Subcutaneous abdominal adipose tissue (tissue), 5 donors: ENCODE measurements around the gene TPSD1.
"Not testable (repeated sequence)": the region's sequence is repeated elsewhere in the genome, so short reads cannot be mapped to it uniquely, and the experiment has no call there.

Experiments used
- H3K27ac ChIP-seq: one replicate; pipeline ENCODE4 v1.7.0; 2013; ENCODE audit warnings: low read depth, mild to moderate bottlenecking, inconsistent platforms, low read length, moderate library complexity
- H3K27me3 ChIP-seq, 5 donors: one replicate each; pipeline ENCODE4 v1.7.0; 2013; ENCODE audit warnings: low read length in 5 of 5, inconsistent platforms in 1 of 5; ENCODE audit not compliant: control insufficient read depth in 5 of 5, insufficient read depth in 4 of 5
- H3K36me3 ChIP-seq, 5 donors: one replicate each; pipeline ENCODE4 v1.7.0; 2013; ENCODE audit warnings: low read length in 5 of 5; ENCODE audit not compliant: control insufficient read depth in 5 of 5, insufficient read depth in 5 of 5
- H3K4me1 ChIP-seq, 5 donors: one replicate each; pipeline ENCODE4 v1.7.0; 2013; ENCODE audit warnings: low read length in 5 of 5, mild to moderate bottlenecking in 3 of 5, moderate library complexity in 1 of 5; ENCODE audit not compliant: control insufficient read depth in 5 of 5, insufficient read depth in 5 of 5
- H3K4me3 ChIP-seq, 5 donors: one replicate each; pipeline ENCODE4 v1.7.0; 2013; ENCODE audit warnings: low read length in 5 of 5, low read depth in 1 of 5
- H3K9ac ChIP-seq, 5 donors: one replicate each; pipeline ENCODE4 v1.7.0; 2013; ENCODE audit warnings: low read length in 5 of 5, mild to moderate bottlenecking in 4 of 5, moderate library complexity in 3 of 5
- H3K9me3 ChIP-seq, 5 donors: one replicate each; pipeline ENCODE4 v1.7.0; 2013; ENCODE audit warnings: low read length in 5 of 5; ENCODE audit not compliant: control insufficient read depth in 5 of 5
- donor health status: healthy.
- donor health status: healthy.
- donor health status: healthy.
- donor health status: healthy.
- donor health status: healthy.

Gene TPSD1

DNA sequence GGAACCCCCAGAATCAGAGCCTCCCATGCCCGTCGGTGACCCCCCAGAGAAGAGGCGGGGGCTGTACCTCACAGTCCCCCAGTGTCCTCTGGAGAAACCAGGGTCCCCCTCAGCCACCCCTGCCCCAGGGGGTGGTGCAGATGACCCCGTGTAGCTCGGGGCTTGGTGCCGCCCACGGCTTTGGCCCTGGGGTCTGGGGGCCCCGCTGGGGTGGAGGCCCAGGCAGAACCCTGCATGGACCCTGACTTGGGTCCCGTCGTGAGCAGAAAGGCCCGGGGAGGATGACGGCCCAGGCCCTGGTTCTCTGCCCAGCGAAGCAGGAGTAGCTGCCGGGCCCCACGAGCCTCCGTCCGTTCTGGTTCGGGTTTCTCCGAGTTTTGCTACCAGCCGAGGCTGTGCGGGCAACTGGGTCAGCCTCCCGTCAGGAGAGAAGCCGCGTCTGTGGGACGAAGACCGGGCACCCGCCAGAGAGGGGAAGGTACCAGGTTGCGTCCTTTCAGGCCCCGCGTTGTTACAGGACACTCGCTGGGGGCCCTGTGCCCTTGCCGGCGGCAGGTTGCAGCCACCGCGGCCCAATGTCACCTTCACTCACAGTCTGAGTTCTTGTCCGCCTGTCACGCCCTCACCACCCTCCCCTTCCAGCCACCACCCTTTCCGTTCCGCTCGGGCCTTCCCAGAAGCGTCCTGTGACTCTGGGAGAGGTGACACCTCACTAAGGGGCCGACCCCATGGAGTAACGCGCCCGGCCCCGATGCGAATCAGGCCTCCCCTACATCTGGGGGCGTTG lies 34.8 kb upstream of the TPSD1 start:
- no peaks in the 10 kb centered on the region for H3K9me3 ChIP-seq
- no peaks in the 10 kb centered on the region for H3K4me1 ChIP-seq
- no peak overlapping the region for H3K9ac ChIP-seq
- H3K36me3 ChIP-seq = no peaks in the 10 kb centered on the region
- H3K4me3 ChIP-seq = no peak overlapping the region
- H3K27me3 ChIP-seq = peaks cover 0 to 18% (median 7%) of the 10 kb centered on the region in 5 donors
- H3K27ac ChIP-seq = no peak overlapping the region

DNA sequence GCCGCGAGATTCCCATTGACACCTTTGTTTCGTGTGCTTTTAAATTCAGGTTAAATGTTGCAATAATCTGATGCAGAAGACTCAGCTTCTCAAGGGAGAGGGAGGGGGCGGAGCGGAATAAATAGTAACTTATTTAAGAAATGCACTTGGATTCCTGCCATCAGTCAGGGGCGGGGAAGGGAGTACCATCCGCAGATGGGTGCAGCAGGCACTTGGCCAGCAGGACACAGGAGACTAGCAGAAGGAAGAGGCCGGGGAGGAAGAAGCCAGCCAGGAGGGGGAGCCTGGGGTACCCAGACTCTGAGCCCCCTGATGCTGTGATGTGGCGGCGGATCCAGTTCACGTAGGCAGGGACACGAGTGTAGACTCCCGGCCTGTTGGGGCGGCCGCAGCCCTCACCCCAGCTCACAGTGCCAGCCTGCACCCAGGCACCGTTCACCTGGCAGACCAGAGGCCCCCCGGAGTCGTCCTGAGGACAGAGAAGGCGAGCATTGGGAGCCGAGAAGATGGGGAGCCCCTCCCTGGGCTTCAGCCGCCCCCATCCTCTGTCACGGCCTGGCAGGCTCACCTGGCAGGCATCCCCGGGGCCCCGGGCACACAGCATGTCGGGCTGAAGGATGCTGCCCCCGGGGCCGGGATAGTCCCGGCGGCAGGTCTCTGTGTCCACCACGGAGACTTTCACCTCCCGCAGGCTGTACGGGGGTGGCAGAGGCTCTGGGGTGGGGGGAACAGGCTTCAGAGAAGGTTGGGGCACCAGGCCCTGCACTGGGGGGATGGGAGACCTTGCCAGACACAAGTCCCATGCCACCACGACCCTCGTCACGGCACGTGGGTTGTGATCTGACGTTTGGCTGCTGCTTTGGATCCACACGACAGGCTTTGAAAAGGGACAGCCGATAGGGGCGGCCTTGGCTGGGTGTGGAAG lies 34.0 kb upstream of the TPSD1 start:
- H3K4me3 ChIP-seq = no peak overlapping the region
- H3K9ac ChIP-seq = no peak overlapping the region
- no peaks in the 10 kb centered on the region for H3K4me1 ChIP-seq
- no peak overlapping the region for H3K27ac ChIP-seq
- no peaks in the 10 kb centered on the region for H3K9me3 ChIP-seq
- peaks cover 0 to 18% (median 7%) of the 10 kb centered on the region in 5 donors for H3K27me3 ChIP-seq
- H3K36me3 ChIP-seq = no peaks in the 10 kb centered on the region

DNA sequence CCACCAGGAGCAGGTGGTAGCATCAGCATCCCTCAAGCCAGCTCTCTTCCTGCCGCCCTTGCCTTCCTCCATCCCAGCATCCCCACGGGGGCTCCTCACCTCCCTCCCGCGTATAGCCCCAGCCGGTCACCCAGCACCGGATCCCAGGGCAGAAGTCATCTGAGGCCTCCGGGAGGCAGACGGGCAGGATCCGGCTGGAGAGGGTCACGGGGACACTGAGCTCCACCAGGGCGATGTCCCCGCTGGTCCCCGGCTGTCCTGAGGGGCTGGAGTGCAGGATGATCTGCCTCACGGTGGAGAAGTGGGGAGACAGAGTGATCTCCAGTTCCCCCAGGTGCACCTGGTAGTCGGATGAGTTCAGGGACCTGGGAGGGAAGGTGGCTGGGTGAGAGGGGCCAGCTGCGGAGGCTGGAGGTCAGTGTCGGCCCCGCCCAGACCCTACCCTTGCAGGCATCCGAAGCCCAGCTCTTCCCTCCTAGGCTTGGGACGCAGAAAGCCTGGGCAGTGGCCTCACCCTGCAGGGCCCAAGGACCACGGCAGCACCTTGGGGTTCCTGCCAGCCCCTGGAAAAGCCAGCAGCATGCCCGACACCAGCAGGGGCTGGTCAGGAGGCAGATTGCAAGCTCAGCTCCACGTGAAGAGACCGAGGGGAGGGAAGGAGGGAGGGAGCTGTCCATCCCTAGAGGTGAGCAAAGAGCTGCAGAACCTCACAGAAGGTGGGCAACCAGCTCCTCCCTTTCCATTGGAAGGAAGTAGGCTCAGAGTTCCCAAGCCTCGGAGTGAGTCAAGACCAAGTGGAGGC lies 33.1 kb upstream of the TPSD1 start:
- no peaks in the 10 kb centered on the region for H3K9me3 ChIP-seq
- no peak overlapping the region for H3K9ac ChIP-seq
- H3K27ac ChIP-seq = no peak overlapping the region
- H3K4me3 ChIP-seq = no peak overlapping the region
- H3K4me1 ChIP-seq = no peaks in the 10 kb centered on the region
- H3K36me3 ChIP-seq = no peaks in the 10 kb centered on the region
- peaks cover 0 to 15% (median 3%) of the 10 kb centered on the region in 5 donors for H3K27me3 ChIP-seq

DNA sequence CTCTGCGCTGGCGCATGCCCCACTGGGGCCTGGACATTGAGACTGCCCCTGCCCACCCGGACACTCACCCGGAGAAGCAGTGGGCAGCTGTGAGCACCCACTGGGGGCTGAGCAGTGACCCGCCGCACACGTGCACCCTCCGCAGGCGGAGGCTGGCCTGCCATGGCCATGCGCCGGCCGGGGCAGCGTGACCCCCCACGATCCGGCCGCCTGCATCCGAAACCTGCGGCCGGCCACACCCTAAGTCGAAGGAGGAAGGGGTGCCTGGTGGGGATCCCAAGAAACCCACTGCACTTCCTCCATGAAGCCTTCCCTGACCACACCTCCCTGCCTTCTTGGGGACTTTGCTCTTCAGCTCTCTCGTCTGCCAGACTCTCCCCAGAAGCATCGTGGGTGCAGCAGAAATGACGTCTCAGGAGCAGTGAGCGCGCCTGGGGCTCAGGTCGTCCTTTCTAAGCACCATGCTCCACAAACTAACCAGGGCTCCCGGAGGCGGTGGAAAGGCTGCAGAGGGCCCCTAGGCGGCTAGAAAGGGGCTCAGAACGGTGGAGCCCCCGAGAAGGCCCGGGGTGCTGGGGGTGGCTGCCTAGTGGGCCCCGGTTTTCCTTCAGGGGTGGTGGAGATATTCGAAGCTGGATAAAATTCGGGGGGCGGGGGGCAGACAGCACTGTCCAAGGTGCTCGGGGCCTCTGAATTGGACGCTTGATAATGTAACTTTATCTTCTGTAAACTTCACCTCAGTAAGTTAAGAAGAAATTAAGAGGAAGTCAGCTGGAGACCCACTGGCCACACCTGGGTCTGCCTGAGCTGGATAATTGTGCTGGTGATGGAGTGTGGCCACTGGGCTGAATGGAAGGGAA lies 32.3 kb upstream of the TPSD1 start:
- no peak overlapping the region for H3K27ac ChIP-seq
- H3K9ac ChIP-seq = no peak overlapping the region
- H3K4me3 ChIP-seq = no peak overlapping the region
- H3K36me3 ChIP-seq = no peaks in the 10 kb centered on the region
- no peaks in the 10 kb centered on the region for H3K9me3 ChIP-seq
- H3K4me1 ChIP-seq = no peaks in the 10 kb centered on the region
- peaks cover 0 to 10% (median 0%) of the 10 kb centered on the region in 5 donors for H3K27me3 ChIP-seq

DNA sequence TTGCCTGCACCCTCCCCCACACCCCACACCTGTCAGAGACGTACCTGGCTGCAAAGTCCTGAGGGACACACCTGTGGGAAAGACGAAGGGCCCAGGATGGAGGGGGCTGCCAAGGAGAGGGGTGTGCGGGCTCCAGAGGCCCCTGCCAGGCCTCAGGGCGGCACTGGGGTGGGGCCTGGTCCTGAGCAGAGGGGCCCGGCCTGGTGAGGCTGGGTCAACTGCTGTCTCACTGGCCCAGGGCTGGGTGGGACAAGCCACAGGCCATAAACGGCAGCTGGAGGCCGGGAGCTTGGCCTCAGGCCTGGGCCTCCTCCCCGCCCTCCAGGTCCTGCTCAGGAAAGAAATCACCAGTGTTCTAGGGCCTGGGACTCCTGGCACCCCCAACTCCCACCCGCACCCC lies 31.3 kb upstream of the TPSD1 start:
- Histone ChIP-seq H3K4me3 (no peak overlapping the region), H3K4me1 (no peaks in the 10 kb centered on the region), H3K9me3 (no peaks in the 10 kb centered on the region), H3K27ac (no peak overlapping the region), H3K27me3 (peaks cover 0 to 10% (median 0%) of the 10 kb centered on the region in 5 donors), H3K36me3 (no peaks in the 10 kb centered on the region), H3K9ac (no peak overlapping the region)

DNA sequence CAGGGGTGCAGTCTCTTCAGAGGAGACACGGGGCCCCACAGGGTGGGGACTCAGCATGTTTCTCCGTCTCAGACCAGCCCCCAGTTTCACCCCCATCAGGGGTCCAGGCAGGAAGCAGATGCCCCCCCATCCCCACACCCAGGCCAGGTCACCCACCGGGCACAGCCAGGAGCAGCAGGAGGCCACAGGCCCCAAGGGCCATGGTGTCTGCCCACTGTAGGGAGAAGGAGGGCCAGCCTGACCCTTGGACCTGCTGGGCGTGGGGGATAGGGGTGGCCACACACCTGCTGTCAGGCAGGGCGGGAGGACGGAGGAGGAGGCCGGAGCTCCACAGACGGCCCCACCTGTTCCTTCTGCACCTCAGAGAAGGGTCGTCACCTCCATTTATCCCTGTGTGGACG lies 30.8 kb upstream of the TPSD1 start, which contains the start of gene TPSG1:
TSS of gene TPSG1 (minus strand) at position 218 of the 401 bp plus-strand sequence. CDS start at position 202, 16 bp downstream.
- H3K4me3 ChIP-seq = no peak within 1 kb of the TSS
- H3K9me3 ChIP-seq = no peaks in the 10 kb centered on the region
- no peaks in the 10 kb centered on the region for H3K36me3 ChIP-seq
- peaks cover 0 to 10% (median 0%) of the 10 kb centered on the region in 5 donors for H3K27me3 ChIP-seq
- H3K27ac ChIP-seq = no peak within 1 kb of the TSS
- H3K4me1 ChIP-seq = no peaks in the 10 kb centered on the region
- H3K9ac ChIP-seq = no peak within 1 kb of the TSS

DNA sequence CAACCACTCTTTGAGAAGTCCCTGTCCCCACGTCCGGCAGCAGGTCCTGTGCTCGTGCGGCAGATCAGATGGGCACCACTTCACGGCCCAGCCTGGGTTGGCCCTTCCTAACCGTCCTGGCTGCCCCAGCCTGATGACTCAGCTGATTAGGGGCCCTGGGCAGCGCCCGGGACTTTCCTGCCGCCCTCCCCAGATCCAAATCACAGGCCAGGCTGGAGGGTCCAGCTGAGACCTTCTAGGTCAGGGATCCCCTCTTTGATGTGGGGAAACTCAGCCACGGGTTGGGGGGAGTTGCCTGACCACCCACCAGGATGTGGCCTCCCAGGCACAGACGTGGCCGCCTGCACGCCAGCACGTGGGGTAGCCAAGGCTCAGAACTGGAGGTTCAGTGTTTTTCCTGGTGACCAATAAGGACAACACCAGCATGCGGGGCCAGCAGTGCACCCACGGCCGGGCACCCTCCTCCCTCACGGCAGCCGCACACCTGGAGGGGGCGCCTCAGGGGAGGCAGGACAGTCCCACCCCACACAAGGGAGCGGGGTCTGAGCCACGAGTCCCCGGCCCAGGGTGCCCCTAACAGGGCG lies 30.0 kb upstream of the TPSD1 start:
- not testable (repeated sequence) for H3K4me1 ChIP-seq, H3K4me3 ChIP-seq, H3K36me3 ChIP-seq, H3K27ac ChIP-seq, H3K27me3 ChIP-seq, H3K9me3 ChIP-seq, H3K9ac ChIP-seq

DNA sequence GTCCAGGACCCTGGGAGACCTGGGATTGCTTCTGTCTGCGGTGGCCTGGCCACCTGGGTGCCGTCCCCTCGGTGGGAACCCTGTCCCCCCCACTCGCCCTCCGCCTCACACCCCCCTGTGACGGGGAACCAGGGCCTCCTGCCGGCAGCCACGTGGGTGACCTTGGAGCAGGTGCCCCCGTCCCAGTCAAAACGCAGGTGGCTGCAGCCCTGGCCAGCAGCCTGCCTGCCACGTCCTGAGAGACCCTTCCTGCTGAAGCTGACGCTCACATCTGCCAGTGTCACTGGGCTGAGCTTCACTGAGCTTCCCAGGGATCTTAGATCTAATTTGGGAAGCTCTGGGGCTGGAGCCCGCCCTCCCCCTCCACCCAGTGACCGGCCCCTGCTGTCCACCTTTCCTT lies 29.2 kb upstream of the TPSD1 start:
- not testable (repeated sequence) for H3K36me3 ChIP-seq, H3K27me3 ChIP-seq, H3K9me3 ChIP-seq, H3K9ac ChIP-seq, H3K27ac ChIP-seq, H3K4me3 ChIP-seq, H3K4me1 ChIP-seq

DNA sequence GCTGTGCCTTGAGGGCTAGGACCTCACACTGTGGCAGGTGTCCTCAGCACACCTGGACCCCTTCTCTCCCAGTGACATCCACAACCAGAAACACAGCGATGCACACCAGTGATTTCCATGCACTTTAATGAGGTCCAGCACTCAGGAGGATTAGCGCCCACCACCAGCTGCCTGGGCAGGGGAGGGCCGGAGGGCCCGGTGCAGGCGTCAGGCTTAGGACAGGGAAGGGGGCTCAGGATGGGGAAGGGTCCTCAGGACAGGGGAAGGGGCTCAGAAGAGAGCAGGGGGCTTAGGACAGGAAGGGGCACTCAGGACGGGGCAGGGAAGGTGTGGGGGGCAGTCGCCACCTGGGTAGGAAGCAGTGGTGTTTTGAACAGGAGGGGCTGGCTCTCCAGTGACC lies 27.6 kb upstream of the TPSD1 start:
- H3K27ac ChIP-seq, H3K27me3 ChIP-seq, H3K4me1 ChIP-seq, H3K36me3 ChIP-seq, H3K9me3 ChIP-seq, H3K9ac ChIP-seq, H3K4me3 ChIP-seq: not testable (repeated sequence)
